H1 (cell line): ENCODE measurements around the gene ADAMTS9. TPM values are rescaled to one million over a fixed set of nuclear protein-coding genes. Genes with fewer than 3 reads are reported as not detected.

Experiments used
- CTCF ChIA-PET: fragments of 300-600 bp; sonication (Branson Sonifier 250); formaldehyde crosslinking; loops from one replicate; lab custom pipeline; 2021; ENCODE audit not compliant: partially characterized antibody; lab: Charles Lee
- POLR2A ChIA-PET: fragments of 300-600 bp; sonication (Branson Sonifier 250); formaldehyde crosslinking; loops from one replicate; lab custom pipeline; 2021; ENCODE audit warnings: inconsistent platforms; ENCODE audit not compliant: partially characterized antibody; lab: Charles Lee
- DNase-seq, 2 experiments: peaks; one replicate each; pipeline versions ENCODE4 v3.0.0 to v3.0.0-alpha.2; 2010 to 2022; ENCODE audit warnings: low spot score in 2 of 2, low read depth in 1 of 2, mixed read lengths in 1 of 2
- FAIRE-seq: peaks from 2 replicates; lab custom pipeline; 2011; peaks lifted over from hg19 to GRCh38; lab: Jason Lieb, UNC
- H2AFZ ChIP-seq: 2 replicates; pipeline ENCODE4 v1.8.1; 2012; ENCODE audit warnings: low read length, inconsistent platforms
- H2AK5ac ChIP-seq: 2 replicates; pipeline ENCODE4 v1.6.1; 2013; ENCODE audit warnings: low read depth, low read length
- H2BK120ac ChIP-seq: replicated peaks from 2 replicates; pipeline ENCODE3; 2013; ENCODE audit warnings: low read depth, low read length, inconsistent platforms
- H2BK12ac ChIP-seq: 2 replicates; pipeline ENCODE4 v1.6.1; 2013; ENCODE audit warnings: low read depth, low read length
- H2BK15ac ChIP-seq: 2 replicates; pipeline ENCODE4 v1.6.1; 2013; ENCODE audit warnings: low read length
- H2BK20ac ChIP-seq: 2 replicates; pipeline ENCODE4 v1.6.1; 2013; ENCODE audit warnings: low read length
- H2BK5ac ChIP-seq: 2 replicates; pipeline ENCODE4 v1.6.1; 2013; ENCODE audit warnings: low read depth, low read length
- H3K14ac ChIP-seq: 2 replicates; pipeline ENCODE4 v1.6.1; 2013; ENCODE audit warnings: inconsistent platforms; ENCODE audit not compliant: insufficient read length
- H3K18ac ChIP-seq: 2 replicates; pipeline ENCODE4 v1.6.1; 2013; ENCODE audit warnings: low read length; ENCODE audit errors: extremely low read depth
- H3K23ac ChIP-seq: 2 replicates; pipeline ENCODE4 v1.6.1; 2013; ENCODE audit warnings: inconsistent platforms; ENCODE audit not compliant: insufficient read length
- H3K23me2 ChIP-seq: 2 replicates; pipeline ENCODE4 v1.6.1; 2013; ENCODE audit warnings: low read depth, low read length
- H3K27ac ChIP-seq: 2 replicates; pipeline ENCODE4 v1.6.1; 2011; ENCODE audit warnings: low read depth, low read length, inconsistent platforms
- H3K27me3 ChIP-seq, 4 experiments: replicated peaks in 1 of 4; 1 replicate in 1 of 4; 2 replicates in 3 of 4; pipeline versions ENCODE4 v1.6.1 to v1.8.1; 2011 to 2013; ENCODE audit warnings: low read length in 3 of 4, mild to moderate bottlenecking in 3 of 4, inconsistent platforms in 2 of 4, mixed read lengths in 2 of 4, moderate library complexity in 1 of 4; ENCODE audit not compliant: control insufficient read depth in 3 of 4, insufficient read depth in 3 of 4; ENCODE audit errors: extremely low read depth in 1 of 4
- H3K36me3 ChIP-seq, 4 experiments: 2 replicates each; pipeline versions ENCODE4 v1.6.1 to v1.8.1; 2011 to 2013; ENCODE audit warnings: mild to moderate bottlenecking in 4 of 4, low read length in 3 of 4, moderate library complexity in 2 of 4, control low read depth in 1 of 4, inconsistent platforms in 1 of 4; ENCODE audit not compliant: insufficient read depth in 4 of 4, control insufficient read depth in 2 of 4
- H3K4ac ChIP-seq: replicated peaks from 2 replicates; pipeline ENCODE3; 2013; ENCODE audit warnings: low read length, low read depth, mixed read lengths, inconsistent platforms; ENCODE audit not compliant: insufficient read length
- H3K4me1 ChIP-seq, 4 experiments: replicated peaks in 1 of 4; 1 replicate in 1 of 4; 2 replicates in 3 of 4; pipeline versions ENCODE4 v1.6.1 to v1.8.1; 2011 to 2013; ENCODE audit warnings: low read length in 3 of 4, inconsistent platforms in 2 of 4, mixed read lengths in 1 of 4; ENCODE audit not compliant: insufficient read depth in 4 of 4, control insufficient read depth in 3 of 4
- H3K4me2 ChIP-seq, 2 experiments: 2 replicates each; pipeline versions ENCODE4 v1.6.1 to v1.8.1; 2011 to 2013; ENCODE audit warnings: low read depth in 2 of 2, low read length in 2 of 2, control low read depth in 1 of 2, inconsistent platforms in 1 of 2, mild to moderate bottlenecking in 1 of 2; ENCODE audit not compliant: insufficient read depth in 1 of 2
- H3K4me3 ChIP-seq, 4 experiments: fragments of 200-600, 300-600 bp in 1 of 4; sonication (generic), shearing (Covaris generic), sonication (Bioruptor Twin) in 1 of 4; 2 replicates each; pipeline versions ENCODE4 v1.5.1 to v1.8.1; 2011 to 2016; ENCODE audit warnings: low read length in 4 of 4, low read depth in 3 of 4, control low read depth in 2 of 4, inconsistent platforms in 2 of 4, mild to moderate bottlenecking in 2 of 4, mixed read lengths in 1 of 4, moderate library complexity in 1 of 4; ENCODE audit not compliant: insufficient read depth in 2 of 4; ENCODE audit errors: extremely low read depth in 1 of 4
- H3K56ac ChIP-seq: replicated peaks from 2 replicates; pipeline ENCODE3; 2013; ENCODE audit warnings: low read depth, mild to moderate bottlenecking, mixed read lengths, low read length, inconsistent platforms; ENCODE audit not compliant: insufficient read length
- H3K79me1 ChIP-seq: 2 replicates; pipeline ENCODE4 v1.6.1; 2013; ENCODE audit warnings: low read depth, low read length, control low read depth
- H3K79me2 ChIP-seq, 2 experiments: 2 replicates each; pipeline versions ENCODE4 v1.6.1 to v1.8.1; 2012 to 2013; ENCODE audit warnings: low read length in 2 of 2, mild to moderate bottlenecking in 2 of 2, inconsistent platforms in 1 of 2; ENCODE audit not compliant: insufficient read depth in 2 of 2, control insufficient read depth in 1 of 2
- H3K9ac ChIP-seq, 4 experiments: replicated peaks in 1 of 4; 1 replicate in 1 of 4; 2 replicates in 3 of 4; pipeline versions ENCODE4 v1.6.1 to v1.8.1; 2011 to 2013; ENCODE audit warnings: low read depth in 3 of 4, low read length in 3 of 4, control low read depth in 2 of 4, mild to moderate bottlenecking in 2 of 4, moderate library complexity in 2 of 4, inconsistent platforms in 1 of 4; ENCODE audit errors: extremely low read depth in 1 of 4
- H3K9me3 ChIP-seq, 2 experiments: 2 replicates each; pipeline versions ENCODE4 v1.6.1 to v1.8.1; 2012 to 2013; ENCODE audit warnings: mild to moderate bottlenecking in 2 of 2, moderate library complexity in 2 of 2, control low read depth in 1 of 2, inconsistent platforms in 1 of 2, low read depth in 1 of 2, low read length in 1 of 2, mixed read lengths in 1 of 2; ENCODE audit not compliant: insufficient read depth in 2 of 2
- H4K20me1 ChIP-seq, 2 experiments: replicated peaks in 1 of 2; 2 replicates each; pipeline versions ENCODE3 to v1.8.1; 2011 to 2013; ENCODE audit warnings: inconsistent platforms in 2 of 2, low read length in 2 of 2, mild to moderate bottlenecking in 1 of 2; ENCODE audit not compliant: insufficient read depth in 2 of 2, control insufficient read depth in 1 of 2
- H4K5ac ChIP-seq: 2 replicates; pipeline ENCODE4 v1.6.1; 2013; ENCODE audit warnings: low read length, low read depth, mixed read lengths, inconsistent platforms; ENCODE audit not compliant: insufficient read length
- H4K8ac ChIP-seq: 2 replicates; pipeline ENCODE4 v1.8.0; 2013; ENCODE audit warnings: mild to moderate bottlenecking, moderate library complexity, low read length, inconsistent platforms; ENCODE audit not compliant: insufficient read depth; ENCODE audit errors: extremely low read depth
- H4K91ac ChIP-seq: replicated peaks from 2 replicates; pipeline ENCODE3; 2013; ENCODE audit warnings: low read length, mixed read lengths, inconsistent platforms; ENCODE audit not compliant: insufficient read length
- KDM4A ChIP-seq: IDR thresholded peaks from one replicate; pipeline ENCODE4 v1.7.1; 2012; ENCODE audit warnings: low read depth, mild to moderate bottlenecking, moderate library complexity, low read length, inconsistent platforms; ENCODE audit not compliant: severe bottlenecking
- SIX5 ChIP-seq: IDR thresholded peaks from 2 replicates; pipeline ENCODE4 v1.6.1; 2011; ENCODE audit warnings: mild to moderate bottlenecking, low read depth, low read length
- SP1 ChIP-seq: IDR thresholded peaks from 2 replicates; pipeline ENCODE4 v1.6.1; 2011; ENCODE audit warnings: low read depth, low read length
- TAF7 ChIP-seq: optimal IDR thresholded peaks from 2 replicates; pipeline ENCODE3; 2011; ENCODE audit warnings: low read depth, mild to moderate bottlenecking, inconsistent platforms, low read length, moderate library complexity, borderline replicate concordance
- WGBS, 2 experiments: shearing (Covaris generic) in 1 of 2; methylation state at CpG; one replicate each; pipeline versions ENCODE4 v1.1.6 to v1.1.7; 2013 to 2015; ENCODE audit warnings: low lambda C conversion rate in 2 of 2, mixed read lengths in 2 of 2, inconsistent platforms in 1 of 2, low coverage in 1 of 2, missing lambda C conversion rate in 1 of 2; ENCODE audit not compliant: insufficient replicate concordance in 2 of 2, insufficient coverage in 1 of 2, insufficient read length in 1 of 2; ENCODE audit errors: extremely low coverage in 1 of 2, missing lambda C conversion rate in 1 of 2; 5-methylcytosine and 5-hydroxymethylcytosine counted together
- polyA plus RNA-seq, 7 experiments: library from polyadenylated mRNA; depleted of rRNA in 3 of 7; stranded (reverse) in 5 of 7; unstranded in 2 of 7; fragments of >200 nt in 5 of 7; fragments of 200-250 nt in 2 of 7; gene quantifications; 1 replicate in 5 of 7; 2 replicates in 1 of 7; 4 replicates in 1 of 7; pipeline versions ENCODE4 v1.2.1 to v1.2.3, GENCODE V29; 2011 to 2013; ENCODE audit warnings: missing spikeins in 2 of 7, mixed read lengths in 2 of 7
- total RNA-seq: library from RNA; stranded (reverse); fragmentation: NEBNext Ultra II Directional; extraction: Animal tissue kit (Norgen Biotek cat#: 25700); gene quantifications from 2 replicates; pipeline ENCODE4 v1.2.1, GENCODE V29; 2021

The ADAMTS9 gene
- total and polyA plus RNA-seq, 2 of the 8 experiments (the other 6 are each of a cell fraction or from before 2014, with no cell fraction given) = 0.20 to 0.41 TPM

GRCh38 chr3:64655160-64655559 is 32.6 kb downstream of the ADAMTS9 start:
- no peak overlapping the region for H2BK5ac ChIP-seq
- no peak overlapping the region for H3K4me2 ChIP-seq
- no peak overlapping the region for H3K4ac ChIP-seq
- CTCF ChIA-PET = interaction anchor here (0.9 kb wide), 1 partner anchor 70 kb away, joined by 3 read pairs; no protein-coding TSS in a partner anchor
- H3K4me3 ChIP-seq = no peak overlapping the region
- no peak overlapping the region for H2AFZ ChIP-seq
- no peak overlapping the region for H3K14ac ChIP-seq
- peaks cover 0 to 6% (median 4%) of the 10 kb centered on the region in 4 experiments; a peak in 3 of 7 replicates for H3K4me1 ChIP-seq
- TF ChIP-seq SP1 (no peak), SIX5 (no peak), KDM4A (no peak), TAF7 (no peak)
- 0 out of 2 replicates have a peak overlapping the region, but pooled peaks have one; percentile 37 for H2BK15ac ChIP-seq
- no peaks in the 10 kb centered on the region for H3K27me3 ChIP-seq
- no peaks in the 10 kb centered on the region for H3K79me2 ChIP-seq
- no peak overlapping the region for H4K91ac ChIP-seq
- no peak for DNase-seq
- H3K36me3 ChIP-seq = no peaks in the 10 kb centered on the region
- 92% methylated on average over 4 of the region's 4 CpGs; no CpG with 5 or more reads in 1 of the 2 experiments for WGBS, 2 experiments
- no peaks in the 10 kb centered on the region for H3K9me3 ChIP-seq
- no peak overlapping the region for H4K5ac ChIP-seq
- H3K27ac ChIP-seq = no peak overlapping the region
- FAIRE-seq = no peak
- POLR2A ChIA-PET = no interaction called here
- H3K56ac ChIP-seq = no peak overlapping the region
- H3K23me2 ChIP-seq = no peaks in the 10 kb centered on the region
- no peak overlapping the region for H2BK20ac ChIP-seq
- H3K9ac ChIP-seq = no peak overlapping the region
- H3K18ac ChIP-seq = no peak overlapping the region
- H2BK120ac ChIP-seq = no peak overlapping the region
- no peak overlapping the region for H3K23ac ChIP-seq
- H3K79me1 ChIP-seq = no peaks in the 10 kb centered on the region
- H4K8ac ChIP-seq = no peak overlapping the region
- H4K20me1 ChIP-seq = no peaks in the 10 kb centered on the region
- H2BK12ac ChIP-seq = no peak overlapping the region
- H2AK5ac ChIP-seq = no peak overlapping the region
